Measurements from ENCODE around the gene AHNAK. TPM values are rescaled to one million over a fixed set of nuclear protein-coding genes. Genes with fewer than 3 reads are reported as not detected.

AHNAK gene
- total RNA-seq, 1 donor from 2014 or later, result 136 TPM

DNA sequence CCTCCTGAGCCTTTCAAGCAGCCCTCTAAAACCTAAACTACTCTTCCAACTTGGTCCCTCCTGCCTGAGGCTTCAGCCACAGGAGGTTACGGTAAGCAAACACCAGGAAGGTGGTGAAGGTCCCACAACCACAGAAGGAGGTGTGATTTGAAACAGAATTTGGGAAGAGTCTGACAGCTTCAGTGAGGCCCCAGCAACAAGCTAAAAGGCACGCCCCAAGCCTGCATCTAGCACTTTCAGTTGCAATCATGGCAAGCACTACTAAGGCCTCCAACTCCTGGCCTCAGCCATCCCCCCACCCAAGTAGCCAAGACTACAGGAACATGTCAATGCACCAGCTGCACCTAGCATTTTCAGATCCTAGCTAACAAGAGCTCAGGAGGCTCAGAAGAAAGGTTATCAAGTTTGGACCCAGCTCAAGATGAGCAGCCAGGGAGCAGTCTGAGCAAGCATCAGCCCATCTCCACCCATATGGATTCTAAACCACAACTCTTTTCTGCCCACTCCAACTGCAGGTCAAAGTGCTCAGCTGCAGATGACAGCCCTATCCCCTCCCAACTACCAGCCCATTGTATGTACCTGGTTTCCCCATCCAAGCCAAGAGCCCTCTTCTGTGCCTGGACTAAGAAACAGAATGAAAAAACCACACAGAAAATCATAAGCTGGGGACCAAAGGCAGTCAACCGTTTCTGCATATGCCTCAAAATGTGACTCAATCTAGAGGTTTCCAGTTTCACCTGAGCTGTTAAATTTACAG, 10.4 kb upstream of the AHNAK start:
- no peak for DNase-seq (ENCODE audit: low spot score)
- no peak for TF ChIP-seq CTCF (IDR thresholded peaks at IDR 0.05; ENCODE audit: unreplicated experiment)
- Mint-ChIP-seq H3K4me1 (ENCODE audit: unreplicated experiment) (peaks cover 59% of the 10 kb centered on the region), H3K36me3 (ENCODE audit: low read depth, unreplicated experiment) (peaks cover 19% of the 10 kb centered on the region), H3K27me3 (ENCODE audit: unreplicated experiment) (peaks cover 22% of the 10 kb centered on the region), H3K9me3 (ENCODE audit: unreplicated experiment) (no peaks in the 10 kb centered on the region), H3K4me3 (ENCODE audit: unreplicated experiment) (peak overlapping the region; percentile 60), H3K27ac (ENCODE audit: unreplicated experiment) (peak overlapping the region; percentile 94)

DNA sequence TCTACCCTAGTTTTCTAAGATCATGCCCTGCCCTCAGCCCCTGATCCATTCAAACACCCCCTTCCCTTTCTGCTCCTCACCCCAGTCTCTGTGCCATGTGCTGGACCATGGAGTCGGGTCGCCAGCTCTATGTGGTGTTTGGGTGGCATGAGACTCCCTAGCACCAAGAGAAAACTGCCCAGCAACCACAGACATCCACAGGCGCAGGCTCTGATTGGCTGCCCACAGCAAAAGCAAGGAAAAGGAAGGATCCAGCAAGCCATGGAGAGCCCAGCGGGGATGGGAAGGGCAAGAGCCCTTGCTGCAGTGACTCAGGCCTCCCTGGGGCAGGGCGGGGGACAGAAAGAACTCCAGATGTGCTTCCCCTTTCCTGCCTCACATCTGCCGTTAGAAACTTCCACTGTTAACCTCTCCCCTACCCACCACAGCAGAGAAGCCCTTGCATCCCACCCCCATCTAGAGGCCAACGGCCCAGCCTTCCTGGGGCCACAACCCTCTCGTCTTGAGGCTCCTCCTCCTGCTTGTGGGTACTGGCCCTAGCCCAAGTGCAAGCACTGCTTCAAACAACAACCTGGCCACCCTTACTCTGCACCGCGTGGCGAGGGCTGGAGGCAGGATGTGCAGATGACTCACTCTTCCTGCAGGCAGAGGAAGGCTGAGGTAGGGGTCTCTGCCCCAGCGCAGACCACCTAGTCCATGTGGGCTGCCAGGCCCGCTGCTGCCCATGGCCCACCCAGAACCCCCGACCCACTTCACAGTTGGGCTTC, 9.7 kb upstream of the AHNAK start:
- Mint-ChIP-seq H3K4me3 (ENCODE audit: unreplicated experiment) (peak overlapping the region; percentile 62), H3K36me3 (ENCODE audit: low read depth, unreplicated experiment) (peaks cover 16% of the 10 kb centered on the region), H3K4me1 (ENCODE audit: unreplicated experiment) (peaks cover 57% of the 10 kb centered on the region), H3K9me3 (ENCODE audit: unreplicated experiment) (no peaks in the 10 kb centered on the region), H3K27me3 (ENCODE audit: unreplicated experiment) (peaks cover 22% of the 10 kb centered on the region), H3K27ac (ENCODE audit: unreplicated experiment) (peak overlapping the region; percentile 94)
- TF ChIP-seq CTCF (IDR thresholded peaks at IDR 0.05; ENCODE audit: unreplicated experiment), result no peak
- DNase-seq (ENCODE audit: low spot score), result peak; percentile 61

DNA sequence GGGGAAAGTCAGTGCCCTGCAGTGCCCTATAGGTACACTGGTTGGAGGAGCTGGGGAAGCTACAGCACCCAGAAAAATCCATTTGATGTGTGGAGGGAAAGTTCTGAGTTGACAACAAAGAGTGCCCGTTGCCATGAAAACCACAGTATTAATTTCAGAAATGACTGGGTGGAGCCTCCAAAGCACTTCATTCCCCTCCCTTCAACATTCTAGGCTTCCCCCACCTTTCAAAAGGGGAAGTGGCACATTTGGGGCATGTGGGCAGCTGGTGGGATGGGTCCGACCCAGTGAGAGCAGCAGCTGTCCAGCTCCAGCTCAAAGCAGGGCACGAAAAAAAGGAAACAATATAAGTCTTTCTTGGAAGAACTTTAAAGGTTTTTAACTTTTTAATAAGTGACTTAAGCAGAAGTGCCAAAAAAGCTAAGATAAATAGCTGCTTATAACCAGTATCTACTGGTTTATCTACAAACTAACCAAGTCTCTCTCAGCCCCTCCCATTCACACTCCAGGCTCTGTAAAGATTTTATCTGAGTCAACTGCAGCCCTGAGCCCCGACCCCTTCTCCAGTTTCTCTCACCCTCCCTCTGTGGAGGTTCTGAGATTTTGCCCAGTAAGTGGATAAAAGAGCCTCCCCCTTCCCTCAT, 9.0 kb upstream of the AHNAK start:
- Mint-ChIP-seq H3K27me3 (ENCODE audit: unreplicated experiment) (peaks cover 22% of the 10 kb centered on the region), H3K27ac (ENCODE audit: unreplicated experiment) (peak overlapping the region; percentile 94), H3K4me3 (ENCODE audit: unreplicated experiment) (peak overlapping the region; percentile 62), H3K9me3 (ENCODE audit: unreplicated experiment) (no peaks in the 10 kb centered on the region), H3K36me3 (ENCODE audit: low read depth, unreplicated experiment) (peaks cover 16% of the 10 kb centered on the region), H3K4me1 (ENCODE audit: unreplicated experiment) (peaks cover 55% of the 10 kb centered on the region)
- no peak for DNase-seq (ENCODE audit: low spot score)
- no peak for TF ChIP-seq CTCF (IDR thresholded peaks at IDR 0.05; ENCODE audit: unreplicated experiment)

- Mint-ChIP-seq H3K4me1 (ENCODE audit: unreplicated experiment) (peaks cover 48% of the 10 kb centered on the region), H3K4me3 (ENCODE audit: unreplicated experiment) (no peak overlapping the region), H3K36me3 (ENCODE audit: low read depth, unreplicated experiment) (peaks cover 9% of the 10 kb centered on the region), H3K27me3 (ENCODE audit: unreplicated experiment) (peaks cover 24% of the 10 kb centered on the region), H3K9me3 (ENCODE audit: unreplicated experiment) (no peaks in the 10 kb centered on the region), H3K27ac (ENCODE audit: unreplicated experiment) (peak overlapping the region; percentile 81)
- TF ChIP-seq CTCF (IDR thresholded peaks at IDR 0.05; ENCODE audit: unreplicated experiment), result no peak
- DNase-seq (ENCODE audit: low spot score), result no peak
Measured at GRCh38 chr11:62554387-62555167, 8.0 kb upstream of the AHNAK start.
